SJCRH30 (cell line): ENCODE data around the gene HERPUD1. TPM values are rescaled to one million over a fixed set of nuclear protein-coding genes. Genes with fewer than 3 reads are reported as not detected.

Experiments
- DNase-seq, 2 experiments: peaks; one replicate each; pipeline ENCODE4 v3.0.0-alpha.2; 2015 to 2020
- H3K27ac ChIP-seq: fragments of 250-450 bp; sonication (Bioruptor Pico); 2 replicates; pipeline ENCODE4 v1.5.1; 2020; ENCODE audit warnings: mild to moderate bottlenecking, moderate library complexity
- H3K27me3 ChIP-seq: fragments of 250-450 bp; sonication (Bioruptor Pico); 2 replicates; pipeline ENCODE4 v1.5.1; 2020; ENCODE audit warnings: mild to moderate bottlenecking, moderate library complexity
- H3K36me3 ChIP-seq: fragments of 250-450 bp; sonication (Bioruptor Pico); 2 replicates; pipeline ENCODE4 v1.5.1; 2020; ENCODE audit warnings: mild to moderate bottlenecking, moderate library complexity
- H3K4me1 ChIP-seq: fragments of 250-450 bp; sonication (Bioruptor Pico); 2 replicates; pipeline ENCODE4 v1.5.1; 2020; ENCODE audit warnings: mild to moderate bottlenecking, moderate library complexity
- H3K4me3 ChIP-seq: fragments of 250-450 bp; sonication (Bioruptor Pico); 2 replicates; pipeline ENCODE4 v1.5.1; 2020; ENCODE audit warnings: mild to moderate bottlenecking, moderate library complexity
- H3K9me3 ChIP-seq: fragments of 250-450 bp; sonication (Bioruptor Pico); replicated peaks from 2 replicates; pipeline ENCODE4 v1.5.1; 2020; ENCODE audit warnings: mild to moderate bottlenecking, moderate library complexity
- total RNA-seq: library from RNA; depleted of rRNA; stranded (reverse); fragments of >200 nt; shearing (Covaris generic); gene quantifications from 2 replicates; pipeline ENCODE4 v1.2.3, GENCODE V29; 2014

The HERPUD1 gene
- total RNA-seq, 1 experiment from 2014 or later: 103 TPM

- no peaks in the 10 kb centered on the region for H3K27me3 ChIP-seq
- DNase-seq: peak; percentile 60 to 77
- peak overlapping the region; percentile 75 for H3K27ac ChIP-seq
- no peaks in the 10 kb centered on the region for H3K9me3 ChIP-seq
- peaks cover 76% of the 10 kb centered on the region for H3K36me3 ChIP-seq
- H3K4me1 ChIP-seq: peaks cover 35% of the 10 kb centered on the region
- peak overlapping the region; percentile 8; the same call in 1 of the 2 replicates for H3K4me3 ChIP-seq
These were observed 5.0 kb downstream of the HERPUD1 start for GRCh38 chr16:56936950-56937349.

GRCh38 chr16:56938664-56939513, 6.9 kb downstream of the HERPUD1 start:
- DNase-seq: no peak
- Histone ChIP-seq H3K27me3 (no peaks in the 10 kb centered on the region), H3K4me1 (peaks cover 36% of the 10 kb centered on the region), H3K36me3 (peaks cover 92% of the 10 kb centered on the region), H3K9me3 (no peaks in the 10 kb centered on the region), H3K27ac (no peak overlapping the region), H3K4me3 (no peak overlapping the region)

GRCh38 chr16:56939801-56940200, 7.9 kb downstream of the HERPUD1 start:
- Histone ChIP-seq H3K4me3 (no peak overlapping the region), H3K9me3 (no peaks in the 10 kb centered on the region), H3K27ac (no peak overlapping the region), H3K4me1 (peaks cover 41% of the 10 kb centered on the region), H3K36me3 (peaks cover 98% of the 10 kb centered on the region), H3K27me3 (no peaks in the 10 kb centered on the region)
- DNase-seq: no peak

GRCh38 chr16:56941092-56941491, 9.2 kb downstream of the HERPUD1 start:
- Histone ChIP-seq H3K4me3 (no peak overlapping the region), H3K27me3 (no peaks in the 10 kb centered on the region), H3K9me3 (no peaks in the 10 kb centered on the region), H3K4me1 (peaks cover 47% of the 10 kb centered on the region), H3K27ac (no peak overlapping the region), H3K36me3 (peaks cover 88% of the 10 kb centered on the region)
- DNase-seq: no peak

- H3K4me1 ChIP-seq: peaks cover 39% of the 10 kb centered on the region
- no peaks in the 10 kb centered on the region for H3K9me3 ChIP-seq
- H3K36me3 ChIP-seq: peaks cover 84% of the 10 kb centered on the region
- H3K27ac ChIP-seq: no peak overlapping the region
- H3K27me3 ChIP-seq: no peaks in the 10 kb centered on the region
- no peak for DNase-seq
- no peak overlapping the region for H3K4me3 ChIP-seq
These were observed 10.0 kb downstream of the HERPUD1 start for GRCh38 chr16:56941856-56942331.

- Histone ChIP-seq H3K27ac (no peak overlapping the region), H3K36me3 (peaks cover 66% of the 10 kb centered on the region), H3K4me3 (no peak overlapping the region), H3K9me3 (no peaks in the 10 kb centered on the region), H3K4me1 (peaks cover 29% of the 10 kb centered on the region), H3K27me3 (no peaks in the 10 kb centered on the region)
- DNase-seq: no peak
These were observed 11.9 kb downstream of the HERPUD1 start for GRCh38 chr16:56943761-56944375.

GRCh38 chr16:56944954-56945839, 13.3 kb downstream of the HERPUD1 start:
- H3K9me3 ChIP-seq: no peaks in the 10 kb centered on the region
- H3K27ac ChIP-seq: peak overlapping the region; percentile 23; the same call in 1 of the 2 replicates
- no peak overlapping the region for H3K4me3 ChIP-seq
- no peaks in the 10 kb centered on the region for H3K27me3 ChIP-seq
- H3K4me1 ChIP-seq: peaks cover 29% of the 10 kb centered on the region
- H3K36me3 ChIP-seq: peaks cover 52% of the 10 kb centered on the region
- DNase-seq: peak; percentile 85 to 94

GRCh38 chr16:56945847-56946527, 14.0 kb downstream of the HERPUD1 start:
- no peaks in the 10 kb centered on the region for H3K27me3 ChIP-seq
- DNase-seq: no peak
- peaks cover 29% of the 10 kb centered on the region for H3K4me1 ChIP-seq
- H3K27ac ChIP-seq: no peak overlapping the region
- H3K4me3 ChIP-seq: no peak overlapping the region
- H3K36me3 ChIP-seq: peaks cover 44% of the 10 kb centered on the region
- no peaks in the 10 kb centered on the region for H3K9me3 ChIP-seq

GRCh38 chr16:56946767-56947603, 15.0 kb downstream of the HERPUD1 start:
- no peaks in the 10 kb centered on the region for H3K27me3 ChIP-seq
- no peaks in the 10 kb centered on the region for H3K9me3 ChIP-seq
- H3K4me1 ChIP-seq: peaks cover 33% of the 10 kb centered on the region
- no peak overlapping the region for H3K4me3 ChIP-seq
- no peak overlapping the region for H3K27ac ChIP-seq
- DNase-seq: no peak
- H3K36me3 ChIP-seq: peaks cover 34% of the 10 kb centered on the region

- DNase-seq: no peak
- Histone ChIP-seq H3K4me1 (peaks cover 38% of the 10 kb centered on the region), H3K27me3 (no peaks in the 10 kb centered on the region), H3K27ac (no peak overlapping the region), H3K9me3 (no peaks in the 10 kb centered on the region), H3K36me3 (peaks cover 28% of the 10 kb centered on the region), H3K4me3 (no peak overlapping the region)
These were observed 15.7 kb downstream of the HERPUD1 start for GRCh38 chr16:56947604-56947995.

GRCh38 chr16:56948234-56948633, 16.3 kb downstream of the HERPUD1 start:
- Histone ChIP-seq H3K27ac (no peak overlapping the region), H3K9me3 (no peaks in the 10 kb centered on the region), H3K27me3 (no peaks in the 10 kb centered on the region), H3K4me1 (peaks cover 35% of the 10 kb centered on the region), H3K4me3 (no peak overlapping the region), H3K36me3 (peaks cover 22% of the 10 kb centered on the region)
- no peak for DNase-seq

GRCh38 chr16:56950051-56950450, 18.1 kb downstream of the HERPUD1 start:
- Histone ChIP-seq H3K36me3 (peaks cover 7% of the 10 kb centered on the region; the same call in 1 of the 2 replicates), H3K27me3 (no peaks in the 10 kb centered on the region), H3K27ac (no peak overlapping the region), H3K9me3 (0 out of 2 replicates have a peak, but pooled peaks cover 2% of the 10 kb centered on the region), H3K4me1 (peaks cover 17% of the 10 kb centered on the region), H3K4me3 (no peak overlapping the region)
- DNase-seq: no peak

- Histone ChIP-seq H3K36me3 (peaks cover 7% of the 10 kb centered on the region; the same call in 1 of the 2 replicates), H3K4me1 (peaks cover 13% of the 10 kb centered on the region), H3K4me3 (no peak overlapping the region), H3K27ac (no peak overlapping the region), H3K9me3 (0 out of 2 replicates have a peak, but pooled peaks cover 2% of the 10 kb centered on the region), H3K27me3 (no peaks in the 10 kb centered on the region)
- no peak for DNase-seq
These were observed 18.5 kb downstream of the HERPUD1 start for GRCh38 chr16:56950455-56950854.
